H1 (cell line): Measurements from ENCODE around the gene AFF2.

ENCODE experiments used
- CTCF ChIP-seq, 3 experiments: IDR thresholded peaks; 1 replicate in 2 of 3; 2 replicates in 1 of 3; pipeline versions ENCODE4 v1.5.1 to v1.6.1; 2011; ENCODE audit warnings: low read length in 3 of 3, mild to moderate bottlenecking in 3 of 3, inconsistent platforms in 2 of 3, low read depth in 1 of 3, moderate library complexity in 1 of 3; ENCODE audit not compliant: insufficient read depth in 1 of 3; ENCODE audit errors: control extremely low read depth in 1 of 3
- E2F6 ChIP-seq: IDR thresholded peaks from 2 replicates; pipeline ENCODE4 v1.6.1; 2012; ENCODE audit warnings: inconsistent platforms
- EZH2 ChIP-seq: fragments of 200-600 bp; sonication (generic); IDR thresholded peaks from 2 replicates; pipeline ENCODE4 v1.7.1; 2012; ENCODE audit warnings: low read depth, mild to moderate bottlenecking, moderate library complexity, low read length, inconsistent platforms; ENCODE audit not compliant: severe bottlenecking
- GABPA ChIP-seq: IDR thresholded peaks from 2 replicates; pipeline ENCODE4 v1.6.1; 2011; ENCODE audit warnings: mild to moderate bottlenecking, low read length, moderate library complexity, borderline replicate concordance; ENCODE audit not compliant: insufficient read depth
- JUND ChIP-seq: IDR thresholded peaks from 2 replicates; pipeline ENCODE4 v1.6.1; 2011; ENCODE audit warnings: mild to moderate bottlenecking, improper control_type of control experiment, low read length
- KDM1A ChIP-seq: fragments of 200-600, 300-600 bp; sonication (generic); IDR thresholded peaks from 2 replicates; pipeline ENCODE4 v1.7.1; 2016; ENCODE audit warnings: mild to moderate bottlenecking, low read length, borderline replicate concordance
- NRF1 ChIP-seq: IDR thresholded peaks from 2 replicates; pipeline ENCODE4 v1.6.1; 2011; ENCODE audit warnings: mild to moderate bottlenecking, low read depth, low read length, improper control_type of control experiment
- POLR2AphosphoS5 ChIP-seq: IDR thresholded peaks from 2 replicates; pipeline ENCODE4 v1.6.1; 2011; ENCODE audit warnings: low read depth, low read length
- SIX5 ChIP-seq: IDR thresholded peaks from 2 replicates; pipeline ENCODE4 v1.6.1; 2011; ENCODE audit warnings: mild to moderate bottlenecking, low read depth, low read length
- SP4 ChIP-seq: IDR thresholded peaks from 2 replicates; pipeline ENCODE4 v1.6.1; 2012; ENCODE audit warnings: low read length, inconsistent platforms
- SUZ12 ChIP-seq: fragments of 200-600 bp; sonication (generic); IDR thresholded peaks from 2 replicates; pipeline ENCODE4 v1.6.1; 2012; ENCODE audit warnings: mild to moderate bottlenecking, inconsistent platforms, low read length, moderate library complexity, mixed read lengths
- USF2 ChIP-seq: IDR thresholded peaks from 2 replicates; pipeline ENCODE4 v1.6.1; 2011; ENCODE audit warnings: low read length, improper control_type of control experiment

- no peak for TF ChIP-seq E2F6
- no peak for TF ChIP-seq GABPA
- TF ChIP-seq SP4: no peak
- no peak for TF ChIP-seq CTCF (IDR thresholded peaks at IDR 0.05; ENCODE audit: control extremely low read depth in 1 of 3, insufficient read depth in 1 of 3, low read depth in 1 of 3, low read length in 3 of 3)
- no peak for TF ChIP-seq NRF1
- no peak for TF ChIP-seq USF2
- no peak for TF ChIP-seq POLR2AphosphoS5
- TF ChIP-seq KDM1A: no peak
- no peak for TF ChIP-seq SUZ12
- TF ChIP-seq SIX5: no peak
- TF ChIP-seq EZH2: no peak
- TF ChIP-seq JUND: no peak
Observed at GRCh38 chrX:148715361-148715760, 214.9 kb downstream of the AFF2 start.
